Measurements from ENCODE around the gene SLC9A8.
"Not testable (repeated sequence)": the region's sequence is repeated elsewhere in the genome, so short reads cannot be mapped to it uniquely, and the experiment has no call there.

Gene SLC9A8

DNA sequence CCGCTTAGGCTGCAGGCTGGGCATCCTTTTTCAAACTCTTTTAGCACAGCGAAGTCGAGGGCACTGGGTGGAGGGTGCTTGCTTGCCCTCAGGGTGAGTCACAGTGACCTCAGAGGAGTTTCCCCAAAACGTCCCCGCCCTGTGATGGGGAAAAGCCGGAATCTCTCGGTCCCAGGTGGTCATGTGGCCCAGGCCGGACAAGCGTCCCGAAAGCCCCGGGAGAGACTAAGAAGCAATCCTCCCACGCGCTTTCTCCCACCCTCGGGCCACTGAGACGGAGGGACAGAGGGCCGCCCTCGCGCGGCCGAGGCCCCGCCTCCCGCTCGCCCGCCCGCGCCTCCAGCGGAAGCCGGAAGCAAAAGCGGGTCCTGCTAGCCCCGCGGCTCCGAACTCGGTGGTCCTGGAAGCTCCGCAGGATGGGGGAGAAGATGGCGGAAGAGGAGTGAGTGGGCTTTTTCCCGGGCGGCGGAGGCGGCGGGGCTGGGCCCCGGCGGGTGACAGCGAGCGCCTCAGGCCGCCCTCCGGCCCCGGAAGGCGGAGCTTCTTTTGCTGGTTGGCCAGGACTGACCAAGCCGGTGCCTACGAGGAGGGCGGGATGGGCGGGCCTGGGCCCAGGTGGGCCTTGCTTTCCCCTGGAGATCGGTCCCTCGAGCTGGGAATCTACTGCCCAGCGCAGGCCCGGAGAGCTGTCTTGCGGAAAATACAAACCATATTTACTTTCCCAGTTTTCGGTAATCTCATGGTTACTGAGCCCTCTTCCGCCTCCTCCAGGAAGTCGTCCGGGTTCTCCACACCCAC lies at the start of gene SLC9A8:
TSS of gene SLC9A8 (plus strand) at position 322 of the 798 bp plus-strand sequence. CDS start at position 417, 95 bp downstream.
- DNase-seq: peak; percentile 55 to 76 (median 74)

DNA sequence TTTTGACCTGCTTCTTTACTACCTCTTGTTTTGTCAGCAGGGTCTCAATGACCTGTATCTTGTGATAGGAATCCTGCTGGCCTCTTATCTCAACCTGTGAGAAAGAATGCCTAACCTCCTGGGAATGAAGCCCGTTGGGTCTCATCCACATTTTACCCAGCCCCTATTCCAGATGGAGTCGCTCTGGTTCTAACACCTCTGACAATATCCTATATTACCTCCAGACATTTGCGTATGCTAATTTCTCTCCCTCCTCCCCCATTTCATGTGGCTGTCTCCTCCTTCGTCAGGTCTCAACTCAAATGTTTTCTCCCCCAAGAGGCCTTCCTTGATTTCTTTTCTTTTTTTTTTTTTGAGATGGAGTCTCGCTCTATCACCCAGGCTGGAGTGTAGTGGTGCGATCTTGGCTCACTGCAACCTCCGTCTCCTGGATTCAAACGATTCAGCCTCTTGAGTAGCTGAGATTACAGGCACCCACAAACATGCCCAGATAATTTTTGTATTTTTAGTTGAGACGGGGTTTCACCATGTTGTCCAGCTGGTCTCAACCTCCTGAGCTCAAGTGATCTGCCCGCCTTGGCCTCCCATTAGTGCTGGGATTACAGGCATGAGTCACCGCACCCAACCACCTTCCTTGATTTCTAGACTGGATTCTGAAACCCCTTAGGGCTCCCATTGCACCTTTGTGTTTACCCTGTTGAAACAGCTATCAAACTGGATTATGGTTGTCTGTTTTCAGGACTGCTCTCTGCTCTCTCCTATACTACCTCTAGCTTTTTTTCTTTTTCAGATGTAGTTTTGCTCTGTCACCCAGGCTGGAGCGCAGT lies 49.5 kb upstream of the SLC9A8 start:
- DNase-seq: no peak

- no peak for DNase-seq
Observed at GRCh38 chr20:49765413-49765736, 47.3 kb upstream of the SLC9A8 start.

GRCh38 chr20:49765846-49766541 lies 46.6 kb upstream of the SLC9A8 start:
- no peak for DNase-seq

GRCh38 chr20:49766979-49767521 lies 45.6 kb upstream of the SLC9A8 start:
- DNase-seq: no peak

GRCh38 chr20:49768204-49769047 lies 44.2 kb upstream of the SLC9A8 start:
- peak in 3 of 6 experiments; percentile 36 to 74 (median 67) for DNase-seq

GRCh38 chr20:49769048-49769581 lies 43.5 kb upstream of the SLC9A8 start:
- DNase-seq: no peak

DNA sequence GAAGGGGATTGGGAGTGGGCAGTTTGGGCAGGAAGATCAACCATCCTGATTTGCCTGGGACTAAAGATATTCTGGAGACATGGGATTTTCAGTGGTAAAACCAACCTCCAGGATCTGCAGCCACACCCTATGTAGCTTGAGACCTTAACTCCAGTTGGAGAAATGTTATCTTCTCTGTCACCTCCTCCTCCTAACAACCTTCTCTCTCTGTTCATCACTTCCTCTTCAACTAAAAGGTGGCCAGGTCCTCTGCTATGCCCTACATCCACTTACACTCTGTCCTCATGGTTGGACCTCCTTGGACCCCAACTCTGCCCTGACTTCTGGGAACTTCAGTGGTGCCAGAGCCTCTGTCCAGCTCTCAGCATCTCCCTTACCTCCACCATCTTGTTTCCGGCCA lies 42.0 kb upstream of the SLC9A8 start:
- DNase-seq: no peak

DNA sequence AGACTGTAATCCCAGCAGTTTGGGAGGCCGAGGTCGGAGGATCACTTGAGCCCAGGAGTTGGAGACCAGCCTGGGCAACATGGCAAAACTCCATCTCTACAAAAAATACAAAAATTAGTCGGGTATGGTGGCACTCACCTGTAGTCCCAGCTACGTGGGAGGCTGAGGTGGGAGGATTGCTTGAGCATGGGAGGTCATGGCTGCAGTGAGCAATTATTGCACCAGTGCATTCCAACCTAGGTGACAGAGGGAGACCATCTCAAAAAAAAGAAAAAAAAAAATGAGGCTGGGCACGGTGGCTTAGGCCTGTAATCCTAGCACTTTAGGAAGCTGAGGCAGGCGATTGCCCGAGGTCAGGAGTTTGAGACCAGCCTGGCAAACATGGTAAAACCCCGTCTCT lies 38.4 kb upstream of the SLC9A8 start:
- not testable (repeated sequence) for DNase-seq

GRCh38 chr20:49775229-49775693 lies 37.4 kb upstream of the SLC9A8 start:
- DNase-seq: no peak

GRCh38 chr20:49779972-49780371 lies 32.7 kb upstream of the SLC9A8 start:
- DNase-seq: no peak

DNA sequence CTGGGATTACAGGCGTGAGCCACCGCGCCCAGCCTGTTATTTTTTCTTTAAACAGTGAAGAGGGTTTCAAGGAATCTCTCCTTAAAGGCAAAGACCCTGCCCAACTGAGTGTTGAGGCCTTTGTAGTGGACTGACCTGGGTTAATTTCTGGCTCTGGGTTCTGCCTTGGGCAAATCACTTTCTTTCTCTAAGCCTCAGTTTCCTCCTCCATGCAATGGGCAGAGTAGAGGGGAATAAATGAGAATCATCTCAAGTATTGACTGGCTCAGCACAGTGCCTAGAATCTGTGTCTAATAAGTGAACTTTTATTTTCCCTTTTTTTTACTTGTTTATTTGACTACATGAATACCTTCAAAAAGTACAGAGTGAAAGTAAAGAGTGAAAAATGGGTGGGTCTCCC lies 31.0 kb upstream of the SLC9A8 start:
- DNase-seq: no peak

- not testable (repeated sequence) for DNase-seq
Observed at GRCh38 chr20:49782439-49782838, 30.2 kb upstream of the SLC9A8 start.

- DNase-seq: not testable (repeated sequence)
Observed at GRCh38 chr20:49783021-49783995, 29.3 kb upstream of the SLC9A8 start.

- DNase-seq: no peak
Observed at GRCh38 chr20:49784291-49784690, 28.3 kb upstream of the SLC9A8 start.

GRCh38 chr20:49785149-49785851 lies 27.3 kb upstream of the SLC9A8 start:
- no peak for DNase-seq

GRCh38 chr20:49785852-49786175 lies 26.8 kb upstream of the SLC9A8 start:
- no peak for DNase-seq

GRCh38 chr20:49786196-49786595 lies 26.4 kb upstream of the SLC9A8 start:
- no peak for DNase-seq

DNA sequence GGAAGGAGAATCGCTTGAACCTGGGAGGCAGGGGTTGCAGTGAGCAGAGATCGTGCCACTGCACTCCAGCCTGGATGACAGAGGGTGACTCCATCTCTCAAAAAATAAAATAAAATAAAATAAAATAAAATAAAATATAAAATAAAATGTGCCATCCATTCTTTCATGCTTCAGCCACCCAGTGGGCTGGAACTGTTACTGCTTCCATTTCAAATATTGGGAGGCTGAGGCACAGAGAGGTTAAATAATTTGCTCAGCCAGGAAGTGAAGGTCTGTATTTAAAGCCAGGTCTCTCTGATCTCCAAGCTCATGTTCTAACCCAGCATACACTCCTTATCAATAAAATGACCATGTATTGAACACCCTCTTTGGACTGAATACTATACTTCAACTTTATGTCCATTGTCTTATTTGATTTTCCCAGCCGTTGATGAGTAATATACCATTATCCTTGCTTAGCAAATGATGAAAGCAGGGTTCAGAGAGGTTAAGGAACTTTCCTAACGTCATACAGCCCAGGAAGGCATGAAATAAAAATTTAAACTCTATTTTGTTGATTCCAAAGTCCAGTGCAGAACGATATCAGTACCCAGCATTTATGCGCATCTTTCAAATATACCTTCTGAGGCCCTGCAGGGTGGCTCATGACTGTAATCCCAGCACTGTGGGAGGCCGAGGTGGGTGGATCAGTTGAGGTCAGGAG lies 25.8 kb upstream of the SLC9A8 start:
- no peak for DNase-seq
